Lung (tissue), 12 donors: ENCODE measurements around the gene PHKB. TPM values are rescaled to one million over a fixed set of nuclear protein-coding genes. Genes with fewer than 3 reads are reported as not detected.

ENCODE experiments used
- ATAC-seq: fragments of 200-7000 bp; cut with Tn5 transposase; one replicate; pipeline ENCODE4 v1.9.1; 2020; ENCODE audit warnings: moderate number of reproducible peaks; ENCODE audit not compliant: insufficient read depth, low FRiP score
- DNase-seq, 3 donors: peaks; one replicate each; pipeline ENCODE4 v3.0.0-alpha.2; 2013 to 2017
- H3K27ac ChIP-seq, 2 donors: one replicate each; pipeline ENCODE4 v1.5.1; 2013; ENCODE audit warnings: mild to moderate bottlenecking in 2 of 2, moderate library complexity in 2 of 2, control low read depth in 1 of 2, inconsistent platforms in 1 of 2, low read depth in 1 of 2, low read length in 1 of 2
- H3K27me3 ChIP-seq, 3 donors: one replicate each; pipeline ENCODE4 v1.5.1; 2013; ENCODE audit warnings: low read length in 2 of 3; ENCODE audit not compliant: control insufficient read depth in 3 of 3, insufficient read depth in 3 of 3
- H3K36me3 ChIP-seq, 4 donors: one replicate each; pipeline ENCODE4 v1.5.1; 2013; ENCODE audit warnings: low read length in 4 of 4, mild to moderate bottlenecking in 1 of 4, moderate library complexity in 1 of 4; ENCODE audit not compliant: control insufficient read depth in 4 of 4, insufficient read depth in 4 of 4
- H3K4me1 ChIP-seq, 5 donors: one replicate each; pipeline ENCODE4 v1.5.1; 2013; ENCODE audit warnings: low read length in 5 of 5, mild to moderate bottlenecking in 2 of 5, moderate library complexity in 1 of 5; ENCODE audit not compliant: control insufficient read depth in 5 of 5, insufficient read depth in 5 of 5
- H3K4me3 ChIP-seq: one replicate; pipeline ENCODE4 v1.5.1; 2013; ENCODE audit warnings: mild to moderate bottlenecking, control low read depth, moderate library complexity
- H3K9ac ChIP-seq, 2 donors: one replicate each; pipeline ENCODE4 v1.5.1; 2013; ENCODE audit warnings: low read length in 2 of 2, control low read depth in 1 of 2; ENCODE audit not compliant: insufficient read depth in 1 of 2
- H3K9me3 ChIP-seq, 4 donors: one replicate each; pipeline ENCODE4 v1.5.1; 2013; ENCODE audit warnings: low read length in 3 of 4, mild to moderate bottlenecking in 1 of 4, moderate library complexity in 1 of 4; ENCODE audit not compliant: control insufficient read depth in 4 of 4, insufficient read depth in 3 of 4
- CTCF ChIP-seq: IDR thresholded peaks from 2 replicates; pipeline ENCODE4 v1.5.1; 2012; ENCODE audit warnings: mild to moderate bottlenecking; ENCODE audit errors: control extremely low read depth, extremely low read depth
- WGBS, 2 donors: extraction: QIAGEN DNeasy Blood & Tissue Kit; methylation state at CpG; one replicate each; pipeline ENCODE4 v1.1.7; 2013; 5-methylcytosine and 5-hydroxymethylcytosine counted together
- polyA plus RNA-seq, 2 donors: library from polyadenylated mRNA; stranded (reverse); fragments of 200-250 nt; gene quantifications; one replicate each; pipeline ENCODE4 v1.2.1, GENCODE V29; 2013
- total RNA-seq, 2 donors: library from RNA; depleted of rRNA in 1 of 2; stranded (reverse); fragments of >200 nt in 1 of 2; gene quantifications; one replicate each; pipeline ENCODE4 v1.2.1, GENCODE V29; 2014 to 2021
- donor health status: control.
- donor health status: control.
- donor health status: Bipolar disorder and iron deficiency.
- donor health status: healthy.
- donor health status: DM: yes; HTN: yes; CAD: no.

Gene PHKB
- total and polyA plus RNA-seq, 4 donors = 21.2 to 134 (median 49.6) TPM

GRCh38 chr16:47627721-47628120 is 166.6 kb downstream of the PHKB start:
- peaks cover 0 to 1% (median 0%) of the 10 kb centered on the region in 4 donors for H3K36me3 ChIP-seq
- no peak for TF ChIP-seq CTCF
- DNase-seq (peak; percentile 49 to 94 (median 92)), ATAC-seq (no peak)
- peaks cover 0 to 10% (median 3%) of the 10 kb centered on the region in 5 donors for H3K4me1 ChIP-seq
- H3K4me3 ChIP-seq = no peak overlapping the region
- H3K27ac ChIP-seq = no peak overlapping the region
- no peak overlapping the region for H3K9ac ChIP-seq
- no peaks in the 10 kb centered on the region for H3K27me3 ChIP-seq
- H3K9me3 ChIP-seq = peaks cover 0 to 2% (median 0%) of the 10 kb centered on the region in 4 donors

DNA sequence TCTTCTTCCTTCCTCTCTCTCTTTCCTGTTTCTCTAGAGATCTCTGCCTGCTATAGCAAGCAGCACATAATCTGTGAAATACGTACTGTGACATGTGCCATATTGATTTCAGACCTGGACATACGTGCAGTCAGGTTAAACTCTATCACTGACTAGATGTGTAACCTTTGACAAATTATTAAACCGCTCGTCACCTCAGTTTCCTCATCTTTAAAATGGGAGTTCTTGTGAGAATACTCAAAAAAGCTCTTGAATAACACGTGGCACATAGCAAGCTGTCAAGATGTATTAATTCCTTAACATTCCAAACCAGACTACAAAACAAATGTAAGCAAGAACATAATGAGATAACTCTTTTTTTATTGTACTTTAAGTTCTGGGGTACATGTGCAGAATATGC is 170.0 kb downstream of the PHKB start:
- DNase-seq = no peak
- TF ChIP-seq CTCF = no peak
- H3K36me3 ChIP-seq = peaks cover 0 to 5% (median 2%) of the 10 kb centered on the region in 4 donors
- H3K4me3 ChIP-seq = no peak overlapping the region
- peaks cover 0 to 2% (median 0%) of the 10 kb centered on the region in 4 donors for H3K9me3 ChIP-seq
- H3K27ac ChIP-seq = no peak overlapping the region
- WGBS, 2 donors = 89 to 93% methylated on average over 5 of the region's 5 CpGs
- H3K9ac ChIP-seq = no peak overlapping the region
- H3K4me1 ChIP-seq = peaks cover 0 to 10% (median 4%) of the 10 kb centered on the region in 5 donors
- no peaks in the 10 kb centered on the region for H3K27me3 ChIP-seq
- ATAC-seq = no peak

DNA sequence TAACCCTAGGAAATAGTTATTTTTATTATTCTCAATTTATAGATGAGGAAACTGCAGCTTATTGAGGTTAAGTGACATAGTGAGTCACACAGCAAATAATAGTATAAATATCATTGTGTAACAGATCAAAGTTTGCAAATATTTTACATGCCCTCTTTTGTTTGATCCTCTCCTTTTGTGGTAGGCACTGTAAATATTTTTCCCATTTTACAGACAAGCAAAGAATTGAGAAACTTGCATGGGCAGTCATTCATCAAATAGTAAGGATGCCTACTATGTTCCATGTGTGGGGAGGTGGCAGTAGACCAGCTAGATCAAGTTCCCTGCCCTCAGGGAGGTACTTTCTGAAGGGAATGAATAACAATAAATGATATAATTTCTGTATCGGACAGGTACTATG is 173.0 kb downstream of the PHKB start:
- no peak for DNase-seq
- 95 to 100% methylated on average over 1 of the region's 1 CpG for WGBS, 2 donors
- Histone ChIP-seq H3K36me3 (peaks cover 0 to 9% (median 5%) of the 10 kb centered on the region in 4 donors), H3K4me1 (peaks cover 0 to 4% (median 0%) of the 10 kb centered on the region in 5 donors), H3K9ac (no peak overlapping the region), H3K4me3 (no peak overlapping the region), H3K27me3 (no peaks in the 10 kb centered on the region), H3K27ac (no peak overlapping the region), H3K9me3 (peaks cover 0 to 2% (median 0%) of the 10 kb centered on the region in 4 donors)
- no peak for TF ChIP-seq CTCF
- ATAC-seq = no peak

DNA sequence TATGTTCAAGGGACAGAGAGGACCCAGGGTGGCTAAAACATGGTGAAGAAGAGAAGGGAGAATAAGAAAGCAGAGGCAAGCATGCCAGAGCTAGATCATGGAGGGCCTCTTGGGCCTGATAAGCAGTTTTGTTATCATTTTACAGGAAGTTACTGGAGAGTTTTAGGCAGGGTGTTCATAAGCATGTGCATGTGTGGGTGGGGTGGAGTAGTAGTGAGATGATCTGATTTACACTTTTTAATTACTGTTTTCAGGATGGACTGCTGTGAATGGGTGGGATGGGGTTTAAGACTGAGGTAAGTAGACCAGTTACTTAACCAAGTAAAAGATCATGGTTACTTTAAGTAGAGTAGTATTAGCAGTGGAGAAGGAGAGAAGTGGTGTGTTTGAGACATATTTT is 173.6 kb downstream of the PHKB start:
- DNase-seq (no peak), ATAC-seq (no peak)
- H3K4me3 ChIP-seq = no peak overlapping the region
- peaks cover 0 to 4% (median 0%) of the 10 kb centered on the region in 5 donors for H3K4me1 ChIP-seq
- peaks cover 0 to 2% (median 0%) of the 10 kb centered on the region in 4 donors for H3K9me3 ChIP-seq
- no peak for TF ChIP-seq CTCF
- no peak overlapping the region for H3K27ac ChIP-seq
- H3K9ac ChIP-seq = no peak overlapping the region
- no peaks in the 10 kb centered on the region for H3K27me3 ChIP-seq
- peaks cover 0 to 9% (median 5%) of the 10 kb centered on the region in 4 donors for H3K36me3 ChIP-seq
